ENCODE measurements around the gene SDHAF2. TPM values are rescaled to one million over a fixed set of nuclear protein-coding genes. Genes with fewer than 3 reads are reported as not detected.
"Not testable (repeated sequence)": the region's sequence is repeated elsewhere in the genome, so short reads cannot be mapped to it uniquely, and the experiment has no call there.

SDHAF2 gene
- total and polyA plus RNA-seq, 3 experiments from 2014 or later, result 48.8 to 101 (median 49.2) TPM

DNA sequence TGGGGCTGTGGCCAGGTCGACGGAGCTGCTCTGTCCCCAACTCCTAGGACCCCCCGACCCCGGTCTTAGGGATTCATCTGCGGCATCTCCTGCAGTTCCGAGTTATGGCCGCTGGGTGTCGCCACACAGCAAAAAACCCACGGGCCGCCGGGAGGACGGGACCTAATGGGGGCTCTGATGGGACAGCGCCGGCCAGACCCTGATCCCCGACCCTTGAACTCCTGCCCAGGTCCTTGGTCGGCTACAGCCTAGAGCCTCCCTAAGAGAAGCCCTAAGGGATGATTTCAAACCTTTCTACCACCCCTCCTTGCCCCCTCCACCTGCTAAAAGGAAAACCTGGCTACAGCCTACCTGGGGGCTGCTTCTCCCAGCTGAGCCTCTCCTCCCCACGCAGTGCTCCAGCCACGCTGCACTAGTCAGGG is 47.8 kb downstream of the SDHAF2 start:
- peaks cover 4 to 10% (median 8%) of the 10 kb centered on the region in 3 donors for H3K36me3 Mint-ChIP-seq
- H3K4me3 Mint-ChIP-seq, result peak overlapping the region in 1 of 7 donors; percentile 40
- Histone ChIP-seq H3K4me3 (ENCODE audit: low read length) (no peak overlapping the region), H3K27ac (ENCODE audit: low read depth, low read length) (no peak overlapping the region), H3K9me3 (ENCODE audit: low read length) (no peaks in the 10 kb centered on the region), H3K27me3 (ENCODE audit: insufficient read depth, low read length, poor library complexity, severe bottlenecking) (no peaks in the 10 kb centered on the region), H3K4me1 (ENCODE audit: insufficient read depth, low read length) (peaks cover 8% of the 10 kb centered on the region), H3K36me3 (ENCODE audit: insufficient read depth, low read length) (no peaks in the 10 kb centered on the region)
- CTCF ChIA-PET, result interaction anchor here (0.6 to 4.1 kb wide), 6 partner anchors 9 to 255 kb away, joined by 3 to 21 read pairs (median 6); no protein-coding TSS in a partner anchor
- H3K4me1 Mint-ChIP-seq, result peaks cover 6 to 9% (median 6%) of the 10 kb centered on the region in 3 donors
- peak; percentile 19 to 65 (median 42) for DNase-seq
- H3K9me3 Mint-ChIP-seq, result no peaks in the 10 kb centered on the region
- peaks cover 0 to 9% of the 10 kb centered on the region in 2 donors for H3K27me3 Mint-ChIP-seq
- POLR2A ChIA-PET, result no interaction called here
- no peak overlapping the region for H3K27ac Mint-ChIP-seq

DNA sequence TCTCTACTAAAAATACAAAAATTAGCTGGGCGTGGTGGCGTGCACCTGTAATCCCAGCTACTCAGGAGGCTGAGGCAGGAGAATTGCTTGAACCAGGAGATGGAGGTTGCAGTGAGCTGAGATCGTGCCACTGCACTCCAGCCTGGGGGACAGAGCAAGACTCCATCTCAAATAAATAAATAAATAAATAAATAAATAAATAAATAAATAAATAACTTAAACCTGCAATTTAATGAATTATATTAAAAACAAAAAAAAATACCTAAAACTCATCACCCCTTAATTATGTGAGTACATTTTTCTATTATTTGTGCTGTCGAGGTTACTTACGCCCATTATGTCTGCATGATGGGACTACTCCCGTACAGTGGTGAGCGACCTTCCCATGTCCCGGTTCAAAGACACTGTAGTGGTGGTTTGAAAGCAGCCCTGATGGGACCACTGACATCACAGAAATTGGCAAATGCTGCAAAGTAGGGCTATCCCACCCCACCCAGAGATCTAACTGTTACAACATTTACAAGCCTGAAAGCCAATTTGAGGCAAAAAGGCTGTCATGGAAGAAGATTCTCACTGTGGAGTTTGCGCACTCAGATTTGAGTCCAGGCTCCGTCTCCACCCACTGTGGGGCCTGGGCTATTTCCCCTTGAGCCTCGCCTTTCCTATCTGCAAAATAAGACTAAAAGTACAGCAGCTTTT is 49.6 kb downstream of the SDHAF2 start:
- H3K36me3 ChIP-seq (ENCODE audit: insufficient read depth, low read length); H3K4me3 Mint-ChIP-seq; H3K4me1 Mint-ChIP-seq; H3K4me1 ChIP-seq (ENCODE audit: insufficient read depth, low read length); H3K27ac Mint-ChIP-seq; H3K27ac ChIP-seq (ENCODE audit: low read depth, low read length); H3K36me3 Mint-ChIP-seq; DNase-seq; H3K27me3 ChIP-seq (ENCODE audit: insufficient read depth, low read length, poor library complexity, severe bottlenecking); H3K9me3 Mint-ChIP-seq; H3K9me3 ChIP-seq (ENCODE audit: low read length); POLR2A ChIA-PET; H3K4me3 ChIP-seq (ENCODE audit: low read length): not testable (repeated sequence)
- H3K27me3 Mint-ChIP-seq, result peaks cover 1 to 13% of the 10 kb centered on the region in 2 donors
- CTCF ChIA-PET, result interaction anchor here (1.2 to 4.1 kb wide), 4 partner anchors 9 to 159 kb away, joined by 3 to 21 read pairs (median 8); no protein-coding TSS in a partner anchor

DNA sequence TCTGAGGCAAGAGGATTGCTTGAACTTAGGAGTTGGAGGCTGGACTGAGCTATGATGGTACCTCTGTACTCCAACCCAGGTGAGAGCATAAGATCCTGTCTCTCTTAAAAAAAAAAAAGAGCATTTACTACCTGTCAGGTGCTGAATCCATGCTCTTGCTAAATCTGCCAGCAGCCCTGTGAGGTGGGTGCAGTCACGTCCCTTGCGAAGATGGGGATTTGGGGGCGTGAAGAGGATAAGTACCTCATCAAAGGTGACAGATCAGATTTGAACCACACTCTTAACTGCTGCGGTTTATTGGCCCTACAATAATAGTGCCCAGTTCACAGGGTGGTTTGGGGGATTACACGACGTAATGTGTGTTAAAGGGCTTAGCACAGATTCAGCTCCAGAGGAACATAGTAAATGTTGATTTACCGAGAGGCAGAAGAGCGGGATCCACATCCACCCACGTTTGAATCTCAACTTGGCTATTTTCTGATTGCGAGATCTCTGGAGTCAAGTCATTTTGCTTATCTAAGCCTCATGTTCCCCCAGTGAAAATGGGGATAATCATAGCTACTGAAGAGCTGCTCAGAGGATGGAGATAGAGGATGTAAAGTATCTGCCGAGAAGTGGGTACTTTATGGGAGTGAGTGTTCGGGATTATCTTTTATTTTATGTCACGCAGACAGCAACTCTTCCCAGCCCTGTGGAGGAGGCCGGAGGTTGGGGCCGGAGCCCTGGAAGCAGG is 50.5 kb downstream of the SDHAF2 start:
- Mint-ChIP-seq H3K36me3 (no peaks in the 10 kb centered on the region), H3K27me3 (peaks cover 1 to 13% of the 10 kb centered on the region in 2 donors), H3K4me3 (no peak overlapping the region), H3K9me3 (no peaks in the 10 kb centered on the region), H3K27ac (no peak overlapping the region), H3K4me1 (peaks cover 6 to 9% (median 6%) of the 10 kb centered on the region in 3 donors)
- H3K4me1 ChIP-seq (ENCODE audit: insufficient read depth, low read length), result peaks cover 8% of the 10 kb centered on the region
- no peaks in the 10 kb centered on the region for H3K9me3 ChIP-seq (ENCODE audit: low read length)
- no peaks in the 10 kb centered on the region for H3K36me3 ChIP-seq (ENCODE audit: insufficient read depth, low read length)
- no peaks in the 10 kb centered on the region for H3K27me3 ChIP-seq (ENCODE audit: insufficient read depth, low read length, poor library complexity, severe bottlenecking)
- ChIA-PET CTCF (interaction anchor here (0.6 to 2.3 kb wide), 2 partner anchors 37 to 109 kb away, joined by 4 to 9 read pairs; no protein-coding TSS in a partner anchor), POLR2A (no interaction called here)
- no peak overlapping the region for H3K4me3 ChIP-seq (ENCODE audit: low read length)
- no peak for DNase-seq
- H3K27ac ChIP-seq (ENCODE audit: low read depth, low read length), result no peak overlapping the region

DNA sequence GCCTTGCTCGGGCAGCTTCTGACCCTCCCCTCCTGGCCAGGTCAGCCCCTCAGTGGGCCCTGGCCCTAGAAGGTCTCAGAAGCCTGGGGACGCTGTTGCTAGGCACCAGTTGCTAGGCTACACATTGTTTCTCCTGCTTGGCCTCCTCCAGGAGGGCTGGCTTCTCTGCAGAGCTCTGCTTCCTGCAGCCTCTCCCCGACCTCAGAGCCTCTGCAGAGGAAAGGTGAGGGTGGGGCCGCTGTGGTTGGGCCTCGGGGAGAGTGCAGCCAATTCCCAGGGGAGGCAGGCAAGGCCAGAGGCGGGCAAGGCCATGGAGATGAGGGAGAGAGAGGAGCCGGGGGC is 51.0 kb downstream of the SDHAF2 start:
- peaks cover 8% of the 10 kb centered on the region for H3K4me1 ChIP-seq (ENCODE audit: insufficient read depth, low read length)
- no peak overlapping the region for H3K27ac ChIP-seq (ENCODE audit: low read depth, low read length)
- no peak for DNase-seq
- Mint-ChIP-seq H3K36me3 (no peaks in the 10 kb centered on the region), H3K27ac (no peak overlapping the region), H3K27me3 (peaks cover 1 to 13% of the 10 kb centered on the region in 2 donors), H3K9me3 (no peaks in the 10 kb centered on the region), H3K4me3 (no peak overlapping the region), H3K4me1 (peaks cover 6 to 9% (median 6%) of the 10 kb centered on the region in 3 donors)
- CTCF ChIA-PET, result interaction anchor here (0.6 to 2.3 kb wide), 2 partner anchors 36 to 108 kb away, joined by 4 to 9 read pairs; no protein-coding TSS in a partner anchor
- H3K9me3 ChIP-seq (ENCODE audit: low read length), result no peaks in the 10 kb centered on the region
- POLR2A ChIA-PET, result no interaction called here
- no peaks in the 10 kb centered on the region for H3K36me3 ChIP-seq (ENCODE audit: insufficient read depth, low read length)
- no peaks in the 10 kb centered on the region for H3K27me3 ChIP-seq (ENCODE audit: insufficient read depth, low read length, poor library complexity, severe bottlenecking)
- H3K4me3 ChIP-seq (ENCODE audit: low read length), result no peak overlapping the region

DNA sequence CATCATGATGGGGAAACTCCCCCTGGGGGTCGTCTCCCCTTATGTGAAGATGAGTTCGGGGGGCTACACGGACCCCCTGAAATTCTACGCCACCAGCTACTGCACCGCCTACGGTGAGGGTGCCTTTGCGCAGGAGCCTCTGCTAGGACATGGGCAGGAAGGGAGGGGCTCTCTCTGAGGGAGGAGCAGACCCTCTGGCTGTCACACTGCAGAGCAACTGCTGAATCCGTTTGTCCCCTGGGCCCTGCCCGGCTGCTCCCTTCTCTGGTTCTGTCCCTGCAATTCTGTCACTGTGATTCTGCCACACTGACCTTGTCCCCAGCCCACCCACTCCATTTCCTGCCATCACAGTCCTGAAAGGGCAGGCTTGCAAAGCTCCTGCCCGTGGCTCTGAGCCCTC is 51.9 kb downstream of the SDHAF2 start:
- Histone ChIP-seq H3K4me3 (ENCODE audit: low read length) (no peak overlapping the region), H3K36me3 (ENCODE audit: insufficient read depth, low read length) (no peaks in the 10 kb centered on the region), H3K4me1 (ENCODE audit: insufficient read depth, low read length) (peaks cover 8% of the 10 kb centered on the region), H3K27me3 (ENCODE audit: insufficient read depth, low read length, poor library complexity, severe bottlenecking) (no peaks in the 10 kb centered on the region), H3K27ac (ENCODE audit: low read depth, low read length) (no peak overlapping the region), H3K9me3 (ENCODE audit: low read length) (no peaks in the 10 kb centered on the region)
- peaks cover 0 to 6% (median 0%) of the 10 kb centered on the region in 3 donors for H3K36me3 Mint-ChIP-seq
- no peaks in the 10 kb centered on the region for H3K9me3 Mint-ChIP-seq
- H3K27ac Mint-ChIP-seq, result no peak overlapping the region
- CTCF ChIA-PET, result interaction anchor here (2.3 kb wide), 1 partner anchor 35 kb away, joined by 9 read pairs; no protein-coding TSS in a partner anchor
- POLR2A ChIA-PET, result no interaction called here
- peaks cover 1 to 13% of the 10 kb centered on the region in 2 donors for H3K27me3 Mint-ChIP-seq
- H3K4me3 Mint-ChIP-seq, result no peak overlapping the region
- no peak for DNase-seq
- peaks cover 6 to 9% (median 6%) of the 10 kb centered on the region in 3 donors for H3K4me1 Mint-ChIP-seq

DNA sequence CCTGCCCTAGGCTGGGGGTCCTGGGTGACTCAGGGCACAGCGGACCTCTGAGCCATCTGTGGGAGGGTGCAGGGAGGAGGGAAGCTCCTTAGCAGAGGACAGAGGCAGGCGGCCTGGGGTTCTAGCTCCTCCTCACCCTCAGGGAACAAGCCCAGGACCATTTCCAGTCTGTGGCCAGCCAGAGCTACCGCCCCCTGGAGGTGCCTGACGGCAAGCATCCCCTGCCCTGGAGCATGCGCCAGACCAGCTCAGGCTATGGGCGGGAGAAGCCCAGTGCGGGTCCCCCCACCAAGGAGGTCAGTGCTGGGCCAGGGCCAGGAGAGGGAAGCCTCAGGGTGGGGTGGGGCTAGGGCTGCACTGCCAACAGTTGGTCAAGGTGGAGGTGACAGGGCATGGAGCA is 52.6 kb downstream of the SDHAF2 start:
- Histone ChIP-seq H3K4me3 (ENCODE audit: low read length) (no peak overlapping the region), H3K27ac (ENCODE audit: low read depth, low read length) (no peak overlapping the region), H3K36me3 (ENCODE audit: insufficient read depth, low read length) (no peaks in the 10 kb centered on the region), H3K4me1 (ENCODE audit: insufficient read depth, low read length) (peaks cover 7% of the 10 kb centered on the region), H3K27me3 (ENCODE audit: insufficient read depth, low read length, poor library complexity, severe bottlenecking) (no peaks in the 10 kb centered on the region), H3K9me3 (ENCODE audit: low read length) (no peaks in the 10 kb centered on the region)
- H3K27ac Mint-ChIP-seq, result no peak overlapping the region
- CTCF ChIA-PET, result interaction anchor here (2.3 kb wide), 1 partner anchor 35 kb away, joined by 9 read pairs; no protein-coding TSS in a partner anchor
- POLR2A ChIA-PET, result no interaction called here
- H3K36me3 Mint-ChIP-seq, result peaks cover 0 to 6% (median 3%) of the 10 kb centered on the region in 3 donors
- peaks cover 1 to 13% of the 10 kb centered on the region in 2 donors for H3K27me3 Mint-ChIP-seq
- H3K9me3 Mint-ChIP-seq, result no peaks in the 10 kb centered on the region
- no peak for DNase-seq
- peaks cover 6 to 9% (median 6%) of the 10 kb centered on the region in 3 donors for H3K4me1 Mint-ChIP-seq
- no peak overlapping the region for H3K4me3 Mint-ChIP-seq

DNA sequence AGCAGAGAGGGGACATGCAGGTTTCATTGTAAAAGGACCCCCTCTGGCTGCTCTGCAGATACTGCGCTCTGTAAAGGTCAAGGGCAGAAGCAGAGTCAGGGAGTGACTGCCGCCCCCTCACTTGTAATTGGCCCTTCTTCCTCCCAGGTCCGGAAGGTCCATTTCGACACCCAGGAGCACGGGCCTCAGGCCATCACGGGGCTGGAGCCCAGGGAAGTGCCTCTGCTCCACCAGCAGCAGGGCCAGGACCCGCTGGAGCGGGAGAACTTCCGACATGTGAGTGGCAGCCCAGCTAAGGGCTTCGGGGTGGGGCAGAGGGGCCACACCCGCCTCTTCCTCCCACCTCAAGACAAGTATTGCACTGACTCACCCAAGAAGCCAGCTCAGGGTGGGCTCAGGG is 54.6 kb downstream of the SDHAF2 start:
- Histone ChIP-seq H3K27ac (ENCODE audit: low read depth, low read length) (no peak overlapping the region), H3K4me1 (ENCODE audit: insufficient read depth, low read length) (no peaks in the 10 kb centered on the region), H3K36me3 (ENCODE audit: insufficient read depth, low read length) (no peaks in the 10 kb centered on the region), H3K9me3 (ENCODE audit: low read length) (no peaks in the 10 kb centered on the region), H3K27me3 (ENCODE audit: insufficient read depth, low read length, poor library complexity, severe bottlenecking) (no peaks in the 10 kb centered on the region), H3K4me3 (ENCODE audit: low read length) (no peak overlapping the region)
- Mint-ChIP-seq H3K27me3 (peaks cover 1 to 13% of the 10 kb centered on the region in 2 donors), H3K9me3 (no peaks in the 10 kb centered on the region), H3K4me1 (peaks cover 0 to 2% (median 0%) of the 10 kb centered on the region in 3 donors), H3K27ac (no peak overlapping the region), H3K4me3 (no peak overlapping the region), H3K36me3 (peaks cover 0 to 7% (median 6%) of the 10 kb centered on the region in 3 donors)
- DNase-seq, result no peak
- ChIA-PET CTCF (no interaction called here), POLR2A (no interaction called here)

DNA sequence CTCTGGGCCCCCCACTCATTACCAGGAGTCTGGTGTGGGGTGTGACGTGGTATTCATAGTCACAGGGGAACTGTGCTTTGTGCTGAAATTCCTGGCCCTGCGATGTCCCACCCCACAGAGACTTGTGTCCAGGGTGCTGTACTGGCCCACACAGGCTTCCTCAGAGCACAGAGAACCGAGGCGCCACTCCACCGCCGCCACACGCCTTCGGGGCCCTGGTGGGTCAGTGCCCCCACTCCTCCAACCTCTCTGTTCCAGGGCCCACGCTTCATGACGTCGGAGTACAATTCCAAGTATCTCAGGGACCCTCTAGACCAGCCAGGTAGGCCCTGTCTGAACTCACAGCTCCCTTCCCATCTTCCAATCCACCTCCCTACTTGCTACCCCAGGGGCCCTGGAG is 55.2 kb downstream of the SDHAF2 start:
- POLR2A ChIA-PET, result no interaction called here
- H3K27me3 Mint-ChIP-seq, result peaks cover 1 to 13% of the 10 kb centered on the region in 2 donors
- Histone ChIP-seq H3K9me3 (ENCODE audit: low read length) (no peaks in the 10 kb centered on the region), H3K36me3 (ENCODE audit: insufficient read depth, low read length) (no peaks in the 10 kb centered on the region), H3K27ac (ENCODE audit: low read depth, low read length) (no peak overlapping the region), H3K4me3 (ENCODE audit: low read length) (no peak overlapping the region), H3K4me1 (ENCODE audit: insufficient read depth, low read length) (no peaks in the 10 kb centered on the region), H3K27me3 (ENCODE audit: insufficient read depth, low read length, poor library complexity, severe bottlenecking) (no peaks in the 10 kb centered on the region)
- H3K4me3 Mint-ChIP-seq, result no peak overlapping the region
- peaks cover 0 to 2% (median 0%) of the 10 kb centered on the region in 3 donors for H3K4me1 Mint-ChIP-seq
- H3K27ac Mint-ChIP-seq, result peak overlapping the region in 1 of 8 donors; percentile 61
- peaks cover 0 to 7% (median 6%) of the 10 kb centered on the region in 3 donors for H3K36me3 Mint-ChIP-seq
- CTCF ChIA-PET, result interaction anchor here (1.4 kb wide), 1 partner anchor 32 kb away, joined by 3 read pairs; no protein-coding TSS in a partner anchor
- no peaks in the 10 kb centered on the region for H3K9me3 Mint-ChIP-seq
- no peak for DNase-seq

Measured in CD8-positive, alpha-beta memory T cell (primary cell).